ENCODE measurements around the gene KLF11.

KLF11 gene

GRCh38 chr2:10043256-10043905 lies at the start of gene KLF11:
Gene KLF11, plus strand, starts transcription at chr2:10043550. Its CDS starts 167 bp downstream, at chr2:10043717.
- no peak for DNase-seq (ENCODE audit: low read depth)

GRCh38 chr2:9994462-9994861 lies 48.9 kb upstream of the KLF11 start:
- DNase-seq (ENCODE audit: low read depth) = no peak

- DNase-seq (ENCODE audit: low read depth) = no peak
Observed at GRCh38 chr2:9995059-9995458, 48.3 kb upstream of the KLF11 start.

- no peak for DNase-seq (ENCODE audit: low read depth)
Observed at GRCh38 chr2:9996321-9996720, 47.0 kb upstream of the KLF11 start.

- DNase-seq (ENCODE audit: low read depth) = no peak
Observed at GRCh38 chr2:9997936-9998335, 45.4 kb upstream of the KLF11 start.

- DNase-seq (ENCODE audit: low read depth) = no peak
Observed at GRCh38 chr2:9998916-9999654, 44.3 kb upstream of the KLF11 start.

GRCh38 chr2:9999693-10000092 lies 43.7 kb upstream of the KLF11 start:
- DNase-seq (ENCODE audit: low read depth) = no peak

- DNase-seq (ENCODE audit: low read depth) = no peak
Observed at GRCh38 chr2:10000541-10000940, 42.8 kb upstream of the KLF11 start.

- DNase-seq (ENCODE audit: low read depth) = no peak
Observed at GRCh38 chr2:10001586-10001985, 41.8 kb upstream of the KLF11 start.

GRCh38 chr2:10002109-10002508 lies 41.2 kb upstream of the KLF11 start:
- DNase-seq (ENCODE audit: low read depth) = no peak

GRCh38 chr2:10002681-10003080 lies 40.7 kb upstream of the KLF11 start:
- no peak for DNase-seq (ENCODE audit: low read depth)

GRCh38 chr2:10003206-10004125 lies 39.9 kb upstream of the KLF11 start:
- DNase-seq (ENCODE audit: low read depth) = no peak

GRCh38 chr2:10004401-10004800 lies 38.9 kb upstream of the KLF11 start:
- no peak for DNase-seq (ENCODE audit: low read depth)

GRCh38 chr2:10004836-10005235 lies 38.5 kb upstream of the KLF11 start:
- DNase-seq (ENCODE audit: low read depth) = no peak

- no peak for DNase-seq (ENCODE audit: low read depth)
Observed at GRCh38 chr2:10005461-10006235, 37.7 kb upstream of the KLF11 start.

GRCh38 chr2:10006236-10007161 lies 36.9 kb upstream of the KLF11 start:
- DNase-seq (ENCODE audit: low read depth) = no peak

- no peak for DNase-seq (ENCODE audit: low read depth)
Observed at GRCh38 chr2:10007435-10007834, 35.9 kb upstream of the KLF11 start.

- DNase-seq (ENCODE audit: low read depth) = no peak
Observed at GRCh38 chr2:10007921-10008808, 35.2 kb upstream of the KLF11 start.

- DNase-seq (ENCODE audit: low read depth) = no peak
Observed at GRCh38 chr2:10008809-10009176, 34.6 kb upstream of the KLF11 start.

- DNase-seq (ENCODE audit: low read depth) = no peak
Observed at GRCh38 chr2:10009271-10009810, 34.0 kb upstream of the KLF11 start.

Measured in non-pigmented ciliary epithelial cell (primary cell).